GM18502 (cell line): ENCODE measurements around the gene CCDC182.

Experiments used
- ATAC-seq: cut with Tn5 transposase; IDR thresholded peaks from one replicate; pipeline ENCODE4 v1.9.1; 2021; ENCODE audit warnings: mild to moderate bottlenecking; ENCODE audit not compliant: unreplicated experiment, poor library complexity

CCDC182 gene

DNA sequence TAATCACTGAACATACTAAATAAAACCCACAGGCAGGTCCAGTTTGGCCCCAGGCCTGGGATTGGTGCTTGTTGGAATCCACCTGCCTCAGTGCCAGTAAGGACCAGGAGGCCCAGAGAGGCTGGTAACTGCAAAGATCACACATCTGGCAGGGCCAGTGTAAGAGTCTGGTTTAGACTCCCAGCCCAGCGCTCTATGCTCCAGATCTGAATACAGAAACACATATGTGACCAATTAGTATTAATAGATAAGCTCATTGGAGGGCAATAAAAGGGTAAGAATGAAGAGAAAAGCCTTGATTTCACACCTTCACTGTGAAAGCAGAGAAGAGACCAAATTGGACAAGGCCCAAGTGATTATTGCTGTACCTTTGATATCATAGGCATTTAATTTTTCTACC, 13.6 kb upstream of the CCDC182 start:
- ATAC-seq, result no peak

DNA sequence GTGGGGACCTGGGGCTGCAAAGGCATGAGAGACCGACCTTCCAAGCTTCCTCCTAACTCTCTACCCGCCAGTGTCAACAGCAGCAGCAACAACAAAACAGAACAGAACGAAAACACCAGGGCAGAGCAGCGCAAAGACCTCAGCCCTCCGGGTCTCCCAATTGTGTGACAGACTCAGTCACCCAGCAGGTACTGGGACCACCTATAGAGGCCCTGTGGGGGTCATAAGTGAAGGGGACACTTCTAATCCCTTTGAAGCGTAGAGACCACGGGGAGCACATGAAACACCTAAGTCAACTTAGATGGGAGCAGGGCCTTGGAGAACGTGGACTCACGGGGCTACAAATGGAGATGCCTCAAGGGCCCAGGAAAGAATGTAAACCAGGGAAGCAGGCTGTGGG, 12.6 kb upstream of the CCDC182 start:
- ATAC-seq, result no peak

DNA sequence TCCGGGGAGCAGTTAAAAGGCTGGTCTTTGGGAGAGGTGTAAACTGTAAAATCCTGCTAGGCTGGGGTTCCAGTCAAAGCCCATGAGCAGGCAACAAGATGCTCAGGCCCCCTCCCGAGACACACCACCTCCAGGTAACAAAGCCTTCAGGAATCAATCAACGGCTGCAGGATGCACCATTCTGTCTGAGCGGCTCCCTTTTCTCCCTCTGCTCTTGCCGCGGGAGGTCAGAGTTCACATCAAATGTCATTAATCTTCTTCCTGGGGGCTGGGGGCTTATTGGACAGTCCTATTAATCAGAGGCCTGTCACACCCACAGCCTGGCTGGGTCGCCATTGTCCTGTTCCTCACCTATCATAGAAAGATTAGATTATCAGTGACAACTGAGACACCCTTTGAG, 11.9 kb upstream of the CCDC182 start:
- no peak for ATAC-seq

DNA sequence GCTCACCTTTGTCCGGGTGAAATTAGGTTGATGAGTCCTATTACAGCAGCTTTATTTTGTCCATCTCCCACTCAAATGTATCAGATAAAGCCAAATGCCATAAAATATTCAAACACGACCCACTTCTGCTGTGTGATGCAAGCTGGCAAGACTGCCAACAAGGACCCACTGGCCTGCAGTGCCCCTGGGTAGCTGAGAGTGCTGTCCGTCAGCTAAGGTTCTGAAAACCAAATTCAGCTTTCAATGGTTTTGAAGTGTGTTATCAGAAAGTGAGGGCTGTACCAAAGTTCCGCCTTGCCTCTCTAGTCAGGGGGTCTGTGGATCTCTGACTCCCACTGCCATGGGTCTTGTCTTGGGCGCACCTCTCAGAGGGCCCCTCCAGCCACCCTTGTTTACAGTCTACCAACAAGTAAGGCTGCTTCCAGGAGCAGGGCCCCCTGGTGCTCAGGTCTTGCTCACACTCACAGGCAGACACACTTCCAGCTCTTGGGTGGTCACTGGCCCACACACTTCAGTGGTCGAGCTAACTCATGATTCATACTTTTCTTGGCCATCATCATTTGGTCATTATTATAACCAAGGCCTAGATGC, 10.5 kb upstream of the CCDC182 start:
- ATAC-seq, result no peak

DNA sequence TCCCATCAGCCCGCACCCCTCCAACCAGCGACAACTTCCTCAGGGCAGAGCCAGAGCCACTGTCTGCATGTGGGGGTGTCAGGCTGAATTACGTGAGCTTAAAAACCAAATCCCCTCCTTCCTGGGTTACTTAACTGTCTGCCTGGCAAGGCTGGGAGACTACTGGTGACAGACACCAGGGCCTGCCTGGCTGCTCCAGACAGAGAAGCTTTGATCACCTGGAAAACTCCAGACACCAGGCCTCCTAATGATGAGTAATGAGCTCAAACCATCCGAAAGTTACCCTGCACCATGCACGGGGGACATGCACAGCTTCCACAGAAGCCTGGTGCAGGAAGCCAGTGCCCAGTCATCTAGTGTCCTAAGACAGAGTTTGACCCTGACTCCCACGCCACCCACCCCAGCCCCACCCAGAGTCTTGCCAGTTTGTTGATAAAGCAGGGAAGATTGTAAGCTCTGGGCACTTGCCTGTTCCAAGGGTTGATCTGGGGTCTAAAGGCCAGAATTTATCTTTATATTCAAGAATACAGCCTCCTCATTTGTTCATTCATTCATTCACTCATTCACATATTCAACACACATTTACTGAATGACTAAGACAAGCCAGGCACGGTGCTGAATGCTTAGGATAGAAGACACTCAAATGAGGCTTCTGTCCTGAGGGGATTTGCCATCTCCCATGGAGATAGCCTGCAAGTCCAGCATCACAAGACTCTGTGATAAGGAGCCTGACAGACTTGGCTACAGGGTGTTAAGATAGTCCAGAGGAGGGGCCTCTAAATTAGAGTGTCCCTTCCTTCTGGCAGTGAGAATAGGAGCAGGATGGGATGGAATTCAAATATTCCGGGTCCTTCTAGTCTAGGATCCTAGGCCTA, 7.2 kb upstream of the CCDC182 start:
- no peak for ATAC-seq

DNA sequence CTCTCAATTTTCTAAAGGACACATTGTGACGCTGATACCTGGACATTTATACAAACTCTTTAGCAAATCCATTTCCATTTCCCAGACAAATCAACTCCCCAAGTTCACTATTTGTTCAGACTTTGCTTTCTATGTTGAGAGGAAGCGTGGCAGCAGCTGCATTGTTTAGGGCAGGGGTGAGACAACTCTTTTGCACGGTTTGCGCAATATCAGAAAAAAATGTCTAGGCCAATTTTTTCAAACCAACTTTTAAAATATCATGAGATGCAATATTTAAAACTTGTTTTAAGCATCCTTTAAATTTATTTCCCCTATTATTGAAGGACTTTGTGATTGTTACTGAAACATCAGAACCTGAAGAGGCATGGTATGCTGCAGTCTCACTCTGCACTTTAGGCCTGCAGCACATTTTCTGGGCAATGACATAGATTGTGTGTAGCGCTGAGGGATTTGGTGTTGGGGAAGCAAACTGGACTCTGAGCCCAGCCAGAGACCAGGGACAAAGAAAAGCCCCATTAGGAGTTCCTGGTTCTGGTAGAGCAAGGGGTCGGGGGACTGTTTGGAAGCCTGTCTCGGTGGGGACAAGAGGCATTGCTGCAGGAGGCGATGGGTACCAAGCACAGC, 6.4 kb upstream of the CCDC182 start:
- ATAC-seq, result no peak

DNA sequence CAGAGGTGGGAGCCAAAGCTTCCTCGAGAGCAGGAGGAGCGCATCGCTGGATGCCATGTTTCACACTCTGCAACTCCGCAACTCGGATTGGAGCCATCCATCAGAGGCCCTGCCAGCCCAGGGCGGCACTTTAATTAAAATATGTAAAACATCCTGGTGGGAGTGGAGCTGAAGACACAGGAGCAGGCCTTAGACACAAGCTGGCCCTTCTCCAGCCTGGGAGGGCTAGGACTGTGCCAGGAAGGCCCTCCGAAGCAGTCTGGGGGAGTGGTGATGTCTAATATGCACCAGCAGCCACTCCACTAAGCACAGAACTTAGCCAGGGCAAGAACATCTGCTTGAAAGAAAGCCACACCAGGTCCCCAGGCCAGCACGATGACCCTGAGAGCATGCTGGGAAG, 5.8 kb upstream of the CCDC182 start:
- ATAC-seq, result no peak

DNA sequence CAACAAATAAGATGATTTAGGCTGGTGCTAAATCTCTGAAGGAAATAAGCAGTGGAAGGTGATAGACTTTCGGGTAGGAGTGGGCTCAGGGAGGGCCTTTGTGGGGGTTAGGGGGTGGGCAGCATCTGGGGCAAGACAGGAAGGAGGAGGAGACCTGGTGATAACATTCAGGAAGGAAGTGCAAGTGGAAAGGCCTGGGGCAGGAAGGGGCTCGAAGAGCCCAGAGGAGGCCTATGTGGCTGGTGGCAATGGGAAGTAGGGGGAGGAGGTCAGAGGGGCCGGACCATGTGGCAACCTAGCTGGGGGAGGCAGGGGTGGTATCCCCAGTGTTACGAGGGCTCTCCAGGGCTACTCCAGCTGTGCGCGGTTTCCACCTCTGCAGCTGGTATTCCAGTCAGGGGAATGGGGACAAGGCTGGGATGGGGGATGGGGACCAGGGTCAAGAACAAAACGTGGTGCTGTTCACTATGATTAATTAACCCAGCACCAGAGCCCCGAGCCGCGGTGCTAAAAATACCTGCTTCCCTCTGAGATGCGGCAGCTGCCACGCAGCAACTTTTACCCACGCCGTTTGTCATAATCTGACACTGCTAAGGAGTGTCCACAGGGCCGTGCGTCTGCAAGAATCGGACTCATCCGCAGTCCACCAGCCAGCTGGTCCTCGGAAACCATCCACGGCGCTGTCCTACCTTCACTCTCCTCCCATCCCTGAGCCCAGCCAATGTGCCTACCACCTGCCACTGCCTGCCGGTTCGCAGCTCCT, 5.2 kb upstream of the CCDC182 start:
- ATAC-seq, result no peak

DNA sequence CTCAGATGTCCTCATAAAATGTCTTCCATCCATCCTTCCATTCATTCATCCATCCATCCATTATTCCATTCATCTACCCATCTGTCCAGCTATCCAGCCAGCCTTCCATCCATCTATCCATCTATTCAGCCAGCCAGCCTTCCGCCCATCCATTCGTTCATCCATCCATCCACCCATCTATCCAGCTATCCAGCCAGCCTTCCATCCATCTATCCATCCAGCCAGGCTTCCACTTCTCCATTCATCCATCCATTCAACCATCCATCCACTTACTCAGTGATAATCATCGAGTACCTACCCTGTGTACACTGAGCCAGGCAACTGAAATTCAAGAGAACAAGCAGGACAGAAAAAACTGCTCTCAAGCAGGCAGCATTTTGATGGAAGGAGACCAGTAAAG, 4.6 kb upstream of the CCDC182 start:
- ATAC-seq, result no peak

DNA sequence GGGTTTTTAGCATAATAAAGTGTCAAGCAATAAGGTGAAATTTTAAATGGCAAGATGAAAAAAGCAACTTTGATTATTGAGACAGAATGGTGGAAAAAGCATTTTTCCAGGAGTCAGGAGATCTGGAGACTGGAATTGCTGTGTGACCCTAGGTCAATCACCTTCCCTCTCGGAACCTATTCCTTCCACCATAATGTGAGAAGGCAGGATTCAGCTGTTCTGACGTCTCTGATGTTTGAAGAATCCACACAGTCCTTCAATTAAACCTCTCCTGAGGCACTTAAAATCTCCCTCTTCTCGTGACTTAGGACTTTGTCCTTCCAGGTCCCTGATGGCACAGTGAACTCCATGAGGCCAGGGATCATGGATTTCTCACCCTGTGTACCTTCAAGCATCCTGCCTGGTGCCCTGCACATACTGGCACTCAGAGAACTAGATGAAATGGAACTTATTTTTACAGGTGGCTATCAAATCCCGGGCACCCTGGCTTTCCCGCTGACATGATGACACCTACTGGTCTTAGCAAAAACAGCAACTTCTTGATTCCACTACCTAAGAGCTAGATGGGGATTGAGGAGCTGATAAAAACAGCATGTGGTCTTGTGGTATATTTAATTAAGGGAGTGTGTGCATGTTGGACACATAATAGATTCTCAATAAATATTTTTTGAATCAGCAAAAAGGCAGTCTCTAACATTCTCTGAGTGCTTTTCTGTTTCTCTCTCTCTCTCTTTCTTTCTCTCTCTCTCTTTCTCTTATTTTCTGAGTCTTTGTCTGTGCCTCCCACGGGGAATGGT, 2.3 kb upstream of the CCDC182 start:
- no peak for ATAC-seq

DNA sequence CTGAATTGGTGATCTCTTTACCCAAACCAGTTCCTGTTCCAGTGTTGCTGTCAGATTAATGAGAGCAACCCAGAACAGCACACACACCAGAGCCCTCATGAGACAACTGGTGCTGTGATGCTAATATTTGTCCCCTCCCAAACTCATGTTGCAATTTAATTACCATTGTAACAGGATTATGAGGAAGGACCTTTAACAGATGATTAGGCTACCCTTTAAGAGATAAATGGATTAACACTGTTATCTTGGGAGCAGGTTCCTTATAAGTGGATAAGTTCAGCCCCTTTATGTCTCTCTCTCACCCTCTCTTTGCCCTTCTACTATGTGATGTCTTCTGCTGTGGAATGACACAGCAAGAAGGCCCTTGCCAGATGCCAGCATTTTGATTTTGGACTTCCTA, 1.1 kb upstream of the CCDC182 start:
- ATAC-seq, result no peak

DNA sequence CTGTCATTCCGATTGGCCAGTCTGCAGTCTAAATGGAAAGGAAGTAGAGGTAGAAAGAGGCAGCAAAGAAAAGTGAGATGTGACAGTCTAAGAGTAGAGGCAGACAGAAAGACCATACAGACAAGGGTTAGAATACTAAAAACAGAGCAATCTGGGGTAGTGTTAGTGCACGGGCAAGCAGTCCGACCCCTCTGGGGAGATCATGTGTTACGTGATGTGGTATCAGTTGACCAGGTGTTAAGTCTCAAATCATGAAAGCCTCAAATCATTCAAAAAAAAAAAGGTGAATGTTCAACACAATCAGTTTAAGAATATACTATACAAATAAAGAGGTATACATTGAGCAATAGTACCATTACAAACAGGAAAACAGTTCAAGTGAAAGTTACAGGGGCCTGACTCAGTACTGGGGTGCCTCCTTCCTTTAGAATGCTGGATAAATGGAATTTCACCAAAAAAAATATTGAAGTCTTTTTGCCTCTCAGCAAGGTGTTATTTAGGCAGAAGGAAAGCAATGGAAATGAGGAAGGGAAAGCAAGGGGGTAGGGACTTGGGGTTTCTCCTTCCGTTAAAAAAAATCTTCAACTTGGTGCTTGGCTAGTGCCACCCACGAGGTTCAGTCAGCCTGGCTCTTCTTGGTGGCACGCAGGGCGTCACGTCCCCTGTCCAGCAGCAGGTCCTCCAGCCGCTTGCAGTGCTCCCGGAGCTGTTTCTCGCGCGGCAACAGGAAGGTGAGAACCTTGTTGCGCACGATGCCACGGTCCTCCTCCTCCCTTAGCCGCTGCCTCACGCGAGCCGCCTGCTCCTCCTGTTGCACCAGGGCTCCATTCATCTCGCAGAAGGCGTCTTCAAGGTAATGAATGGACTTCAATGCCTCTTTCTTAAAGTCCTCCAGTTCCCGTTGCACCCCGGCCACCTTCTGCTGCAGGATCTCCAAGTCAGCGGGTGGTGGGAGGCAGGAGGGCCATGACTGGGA, 616 bp downstream of the CCDC182 start:
- ATAC-seq, result no peak

DNA sequence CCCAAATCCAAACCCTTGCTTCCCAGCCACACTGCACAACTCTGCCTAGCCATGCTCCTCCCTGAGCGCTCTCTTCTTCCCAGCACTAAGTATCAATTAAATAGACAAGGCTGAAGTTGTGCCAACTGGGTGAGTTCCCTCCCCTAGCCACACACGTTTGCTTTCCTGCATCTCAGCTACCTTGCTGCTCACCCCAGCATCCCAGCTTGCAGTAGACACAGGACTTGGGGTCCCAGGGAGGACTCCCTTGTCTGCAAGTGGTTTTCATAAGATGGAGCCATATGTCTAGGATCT, 4.9 kb downstream of the CCDC182 start:
- ATAC-seq, result no peak

DNA sequence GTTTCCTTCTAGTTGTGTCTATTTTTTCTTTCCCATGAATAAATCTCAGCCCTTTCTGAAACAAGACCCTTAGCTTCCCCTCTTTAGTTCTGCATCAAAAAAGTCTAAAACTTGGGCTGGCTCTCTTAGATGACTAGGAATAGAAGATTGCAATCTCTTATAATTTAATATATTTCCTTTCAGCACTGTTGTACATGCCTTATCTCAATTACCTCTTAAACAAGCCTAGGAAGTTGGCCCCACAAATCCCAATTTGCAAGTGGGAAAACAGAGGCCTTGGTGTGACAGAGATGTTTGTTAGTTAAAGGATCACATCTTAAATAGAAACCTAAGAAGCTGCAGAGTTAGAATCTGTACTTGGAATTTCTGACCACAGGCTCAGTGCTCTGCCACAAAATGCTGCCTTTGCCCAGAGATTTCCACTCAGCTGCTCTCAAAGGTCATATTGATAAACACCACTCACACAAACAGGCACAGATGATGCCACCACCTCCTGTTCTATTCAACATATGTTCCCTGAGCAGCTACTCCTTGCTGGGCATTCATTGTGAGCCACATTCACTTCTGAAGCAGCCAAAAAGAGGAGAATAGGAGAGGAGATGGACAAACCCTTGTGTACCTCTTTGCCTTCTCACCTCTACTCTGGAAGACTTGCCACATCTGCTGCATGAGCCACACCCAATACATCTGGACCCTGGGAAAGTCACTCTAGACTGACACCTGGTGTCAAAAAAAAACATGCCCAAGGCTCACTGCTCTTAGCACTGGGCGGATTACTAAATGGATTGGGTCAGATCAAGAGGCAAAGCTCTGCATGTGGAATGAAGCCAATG, 5.5 kb downstream of the CCDC182 start:
- ATAC-seq, result no peak

DNA sequence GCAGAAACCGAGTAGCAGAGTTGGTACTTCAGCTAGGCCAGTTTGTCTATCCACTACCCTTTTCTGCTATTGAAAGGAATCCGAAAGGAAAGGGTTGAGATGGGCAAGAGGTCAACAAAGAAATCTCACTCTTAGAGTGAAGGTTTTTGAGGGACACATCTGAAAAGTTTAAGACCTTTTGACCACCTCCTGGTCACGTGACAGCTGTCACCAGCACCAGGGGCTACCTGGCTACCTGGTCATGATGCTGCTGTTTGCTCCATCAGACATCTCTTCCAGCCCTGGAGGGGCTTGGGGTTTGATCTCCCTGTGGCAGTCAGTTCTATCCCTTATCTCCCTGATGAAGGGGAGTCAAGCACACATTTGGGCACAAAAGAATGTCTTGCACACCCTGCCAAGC, 7.6 kb downstream of the CCDC182 start:
- ATAC-seq, result no peak

DNA sequence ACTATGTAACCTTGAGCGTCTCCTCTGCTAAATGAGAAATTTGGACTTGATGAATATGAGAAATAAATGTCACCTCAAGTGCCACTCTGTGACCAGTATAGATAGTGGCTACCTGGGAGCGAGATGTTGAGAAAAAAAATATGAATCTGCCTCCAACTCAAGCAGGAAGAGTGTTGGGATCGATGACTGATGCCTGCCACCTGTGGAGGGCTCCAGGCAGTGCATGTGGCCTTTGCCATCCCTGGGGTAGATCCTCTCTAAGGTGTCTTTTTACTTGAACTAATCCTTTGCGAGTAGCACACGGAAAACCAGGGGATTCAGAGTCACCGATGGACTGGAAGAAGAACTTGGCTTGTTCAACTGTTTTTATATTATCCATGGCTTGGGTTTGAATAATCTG, 9.4 kb downstream of the CCDC182 start:
- no peak for ATAC-seq

DNA sequence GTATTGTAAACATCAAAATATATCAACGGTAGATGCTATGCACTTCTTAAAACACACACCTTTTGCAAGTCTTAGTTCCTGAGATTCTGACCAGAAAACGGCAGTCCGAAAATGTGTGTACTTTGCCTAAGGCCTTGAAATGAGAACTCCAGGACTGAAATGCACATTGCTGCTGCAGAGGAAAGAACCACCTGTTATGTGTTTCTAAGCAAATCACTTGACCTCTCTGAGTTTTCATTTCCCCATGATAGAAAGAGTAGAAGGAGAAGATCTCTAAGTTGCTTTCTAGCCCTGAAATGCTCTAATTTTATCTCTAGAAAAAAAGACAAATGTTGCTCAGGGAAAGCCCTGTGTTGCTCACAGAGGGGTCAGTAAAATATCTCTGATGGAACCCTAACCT, 9.9 kb downstream of the CCDC182 start:
- ATAC-seq, result no peak

DNA sequence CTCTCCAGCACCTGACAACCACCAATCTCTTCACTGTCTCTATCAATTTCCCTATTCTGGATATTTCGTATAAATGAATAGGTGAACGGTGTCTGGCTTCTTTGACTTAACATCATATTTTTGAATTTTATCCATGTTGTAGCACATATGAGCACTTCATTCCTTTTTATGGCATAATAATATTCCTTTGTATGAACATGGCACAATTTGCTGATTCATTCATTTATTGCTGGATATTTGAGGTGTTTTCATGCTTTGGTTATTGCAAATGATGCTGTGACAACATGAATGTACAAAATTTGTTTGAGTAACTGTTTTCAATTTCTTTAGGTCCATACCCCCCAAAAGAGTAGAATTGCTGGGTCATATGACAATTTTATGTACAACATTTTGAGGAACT, 12.0 kb downstream of the CCDC182 start:
- ATAC-seq, result no peak
